CD14-positive monocyte (primary cell): Measurements from ENCODE around the gene PNKP. TPM values are rescaled to one million over a fixed set of nuclear protein-coding genes. Genes with fewer than 3 reads are reported as not detected.
A peak's percentile ranks its signal among the peaks of the same experiment; 100 is the strongest.

Experiments
- DNase-seq, 3 donors: peaks; one replicate each; pipeline ENCODE4 v3.0.0-alpha.2; 2011 to 2022
- H2AFZ ChIP-seq: 2 replicates; pipeline ENCODE4 v1.6.0; 2012; ENCODE audit warnings: mild to moderate bottlenecking, low read depth, low read length, inconsistent platforms; ENCODE audit not compliant: insufficient read depth, poor library complexity, severe bottlenecking
- H3K27ac ChIP-seq, 2 donors: 1 replicate in 1 of 2; 2 replicates in 1 of 2; pipeline ENCODE4 v1.5.1; 2012 to 2013; ENCODE audit warnings: low read length in 2 of 2, control low read depth in 1 of 2, inconsistent platforms in 1 of 2, low read depth in 1 of 2, mild to moderate bottlenecking in 1 of 2
- H3K27me3 ChIP-seq, 2 donors: one replicate each; pipeline versions ENCODE4 v1.6.0 to v1.6.1; 2011 to 2013; ENCODE audit warnings: low read length in 2 of 2; ENCODE audit not compliant: control insufficient read depth in 2 of 2, insufficient read depth in 2 of 2
- H3K36me3 ChIP-seq, 2 donors: replicated peaks in 1 of 2; 1 replicate in 1 of 2; 2 replicates in 1 of 2; pipeline versions ENCODE4 v1.5.1 to v1.6.1; 2012 to 2013; ENCODE audit warnings: low read length in 2 of 2, control low read depth in 1 of 2, inconsistent platforms in 1 of 2, mild to moderate bottlenecking in 1 of 2; ENCODE audit not compliant: insufficient read depth in 2 of 2, control insufficient read depth in 1 of 2
- H3K4me1 ChIP-seq, 2 donors: 1 replicate in 1 of 2; 2 replicates in 1 of 2; pipeline versions ENCODE4 v1.5.1 to v1.6.1; 2012 to 2013; ENCODE audit warnings: low read length in 2 of 2, control low read depth in 1 of 2, inconsistent platforms in 1 of 2, mild to moderate bottlenecking in 1 of 2, moderate library complexity in 1 of 2; ENCODE audit not compliant: insufficient read depth in 2 of 2, control insufficient read depth in 1 of 2
- H3K4me2 ChIP-seq: replicated peaks from 2 replicates; pipeline ENCODE3; 2012; ENCODE audit warnings: low read length, moderate library complexity, mild to moderate bottlenecking; ENCODE audit not compliant: poor library complexity, severe bottlenecking; ENCODE audit errors: extremely low read depth
- H3K4me3 ChIP-seq, 3 experiments: fragments of 200-600 bp in 1 of 3; sonication (generic) in 1 of 3; replicated peaks in 1 of 3; 1 replicate in 2 of 3; 2 replicates in 1 of 3; pipeline ENCODE4 v1.5.1; 2011 to 2013; ENCODE audit warnings: low read length in 3 of 3, mild to moderate bottlenecking in 3 of 3, control low read depth in 2 of 3, low read depth in 2 of 3, inconsistent platforms in 1 of 3, moderate library complexity in 1 of 3
- H3K79me2 ChIP-seq: 2 replicates; pipeline ENCODE4 v1.6.0; 2012; ENCODE audit warnings: mild to moderate bottlenecking, control low read depth, inconsistent platforms, low read length, moderate library complexity; ENCODE audit not compliant: insufficient read depth
- H3K9ac ChIP-seq: 2 replicates; pipeline ENCODE4 v1.6.0; 2017; ENCODE audit warnings: low read length, mild to moderate bottlenecking; ENCODE audit not compliant: insufficient read depth, poor library complexity, severe bottlenecking
- H3K9me3 ChIP-seq, 2 donors: replicated peaks in 1 of 2; 1 replicate in 1 of 2; 2 replicates in 1 of 2; pipeline versions ENCODE4 v1.5.1 to v1.6.1; 2012 to 2013; ENCODE audit warnings: low read length in 2 of 2, control low read depth in 1 of 2; ENCODE audit not compliant: control insufficient read depth in 1 of 2, insufficient read depth in 1 of 2
- H4K20me1 ChIP-seq: 2 replicates; pipeline ENCODE4 v1.6.0; 2012; ENCODE audit warnings: mild to moderate bottlenecking, low read length, control low read depth, moderate library complexity; ENCODE audit not compliant: insufficient read depth
- H3K27ac Mint-ChIP-seq, 7 donors: one replicate each; pipeline ENCODE4 v1.8.0; 2020; ENCODE audit warnings: mild to moderate bottlenecking in 7 of 7, mixed read lengths in 7 of 7, moderate library complexity in 6 of 7, inconsistent platforms in 2 of 7
- H3K27me3 Mint-ChIP-seq, 3 donors: one replicate each; pipeline ENCODE4 v1.8.0; 2021 to 2022; ENCODE audit warnings: low read depth in 3 of 3, mild to moderate bottlenecking in 3 of 3, mixed read lengths in 3 of 3, moderate library complexity in 3 of 3, inconsistent platforms in 1 of 3
- H3K36me3 Mint-ChIP-seq, 2 donors: one replicate each; pipeline ENCODE4 v1.8.0; 2020; ENCODE audit warnings: mixed read lengths in 2 of 2, inconsistent platforms in 1 of 2, mild to moderate bottlenecking in 1 of 2
- H3K4me1 Mint-ChIP-seq: one replicate; pipeline ENCODE4 v1.8.0; 2020; ENCODE audit warnings: mild to moderate bottlenecking, mixed read lengths
- H3K4me3 Mint-ChIP-seq, 2 donors: one replicate each; pipeline ENCODE4 v1.8.0; 2020; ENCODE audit warnings: mild to moderate bottlenecking in 2 of 2, mixed read lengths in 2 of 2, moderate library complexity in 1 of 2
- H3K9me3 Mint-ChIP-seq, 7 donors: one replicate each; pipeline ENCODE4 v1.8.0; 2020 to 2022; ENCODE audit warnings: mixed read lengths in 7 of 7, mild to moderate bottlenecking in 6 of 7, moderate library complexity in 6 of 7, inconsistent platforms in 2 of 7
- WGBS: methylation state at CpG from one replicate; pipeline ENCODE4 v1.1.5; 2013; ENCODE audit warnings: missing lambda C conversion rate; ENCODE audit not compliant: insufficient coverage; 5-methylcytosine and 5-hydroxymethylcytosine counted together
- intact Hi-C, 2 donors: fragments of 100-400 bp; cut with micrococcal nuclease; formaldehyde crosslinking; loops; one replicate each; pipeline versions ENCODE4 v1.15.0 to v1.15.1; 2023
- polyA plus RNA-seq, 3 donors: library from polyadenylated mRNA; depleted of rRNA in 1 of 3; unstranded in 2 of 3; stranded (reverse) in 1 of 3; fragments of 300-500 nt in 2 of 3; fragments of >200 nt in 1 of 3; fragmentation: Illumina TruSeq in 2 of 3; gene quantifications; 1 replicate in 2 of 3; 2 replicates in 1 of 3; pipeline ENCODE4 v1.2.3, GENCODE V29; 2012 to 2021
- TF ChIP-seq, protein P1 (sequence below): fragments of 200-600 bp; IDR thresholded peaks from one replicate; pipeline ENCODE4 v1.8.0; 2022; ENCODE audit warnings: antibody characterized with exemption, mild to moderate bottlenecking

PNKP gene
- polyA plus RNA-seq, 3 donors, result 23.0 to 88.6 (median 30.2) TPM

GRCh38 chr19:49878744-49879070 is 11.3 kb upstream of the PNKP start:
- H2AFZ ChIP-seq, result no peak overlapping the region
- 90% methylated on average over 5 of the region's 9 CpGs for WGBS
- Mint-ChIP-seq H3K4me3 (no peak overlapping the region), H3K9me3 (peaks cover 0 to 3% (median 0%) of the 10 kb centered on the region in 7 donors), H3K4me1 (peaks cover 25% of the 10 kb centered on the region), H3K27me3 (peaks cover 0 to 4% (median 0%) of the 10 kb centered on the region in 3 donors), H3K27ac (peak overlapping the region in 3 of 7 donors; percentile 21 to 75 (median 40)), H3K36me3 (peaks cover 53 to 56% of the 10 kb centered on the region in 2 donors)
- no peaks in the 10 kb centered on the region for H3K9me3 ChIP-seq
- peaks cover 36% of the 10 kb centered on the region for H3K79me2 ChIP-seq
- peaks cover 41% of the 10 kb centered on the region for H4K20me1 ChIP-seq
- TF ChIP-seq, protein P1, sequence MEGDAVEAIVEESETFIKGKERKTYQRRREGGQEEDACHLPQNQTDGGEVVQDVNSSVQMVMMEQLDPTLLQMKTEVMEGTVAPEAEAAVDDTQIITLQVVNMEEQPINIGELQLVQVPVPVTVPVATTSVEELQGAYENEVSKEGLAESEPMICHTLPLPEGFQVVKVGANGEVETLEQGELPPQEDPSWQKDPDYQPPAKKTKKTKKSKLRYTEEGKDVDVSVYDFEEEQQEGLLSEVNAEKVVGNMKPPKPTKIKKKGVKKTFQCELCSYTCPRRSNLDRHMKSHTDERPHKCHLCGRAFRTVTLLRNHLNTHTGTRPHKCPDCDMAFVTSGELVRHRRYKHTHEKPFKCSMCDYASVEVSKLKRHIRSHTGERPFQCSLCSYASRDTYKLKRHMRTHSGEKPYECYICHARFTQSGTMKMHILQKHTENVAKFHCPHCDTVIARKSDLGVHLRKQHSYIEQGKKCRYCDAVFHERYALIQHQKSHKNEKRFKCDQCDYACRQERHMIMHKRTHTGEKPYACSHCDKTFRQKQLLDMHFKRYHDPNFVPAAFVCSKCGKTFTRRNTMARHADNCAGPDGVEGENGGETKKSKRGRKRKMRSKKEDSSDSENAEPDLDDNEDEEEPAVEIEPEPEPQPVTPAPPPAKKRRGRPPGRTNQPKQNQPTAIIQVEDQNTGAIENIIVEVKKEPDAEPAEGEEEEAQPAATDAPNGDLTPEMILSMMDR, result no peak
- peak overlapping the region in 1 of 3 experiments; percentile 94 for H3K4me3 ChIP-seq
- H3K9ac ChIP-seq, result peak overlapping the region; percentile 89
- H3K4me2 ChIP-seq, result peak overlapping the region; percentile 98
- no peaks in the 10 kb centered on the region for H3K27me3 ChIP-seq
- intact Hi-C loops, result loop anchor here in 1 of 2 donors (5.0 kb wide), 1 partner anchor 201 kb away; the partner anchor contains the start of gene PRMT1
- peaks cover 25 to 28% of the 10 kb centered on the region in 2 donors for H3K4me1 ChIP-seq
- DNase-seq, result no peak
- peaks cover 38 to 44% of the 10 kb centered on the region in 2 donors for H3K36me3 ChIP-seq
- H3K27ac ChIP-seq, result peak overlapping the region in 1 of 2 donors; percentile 95

DNA sequence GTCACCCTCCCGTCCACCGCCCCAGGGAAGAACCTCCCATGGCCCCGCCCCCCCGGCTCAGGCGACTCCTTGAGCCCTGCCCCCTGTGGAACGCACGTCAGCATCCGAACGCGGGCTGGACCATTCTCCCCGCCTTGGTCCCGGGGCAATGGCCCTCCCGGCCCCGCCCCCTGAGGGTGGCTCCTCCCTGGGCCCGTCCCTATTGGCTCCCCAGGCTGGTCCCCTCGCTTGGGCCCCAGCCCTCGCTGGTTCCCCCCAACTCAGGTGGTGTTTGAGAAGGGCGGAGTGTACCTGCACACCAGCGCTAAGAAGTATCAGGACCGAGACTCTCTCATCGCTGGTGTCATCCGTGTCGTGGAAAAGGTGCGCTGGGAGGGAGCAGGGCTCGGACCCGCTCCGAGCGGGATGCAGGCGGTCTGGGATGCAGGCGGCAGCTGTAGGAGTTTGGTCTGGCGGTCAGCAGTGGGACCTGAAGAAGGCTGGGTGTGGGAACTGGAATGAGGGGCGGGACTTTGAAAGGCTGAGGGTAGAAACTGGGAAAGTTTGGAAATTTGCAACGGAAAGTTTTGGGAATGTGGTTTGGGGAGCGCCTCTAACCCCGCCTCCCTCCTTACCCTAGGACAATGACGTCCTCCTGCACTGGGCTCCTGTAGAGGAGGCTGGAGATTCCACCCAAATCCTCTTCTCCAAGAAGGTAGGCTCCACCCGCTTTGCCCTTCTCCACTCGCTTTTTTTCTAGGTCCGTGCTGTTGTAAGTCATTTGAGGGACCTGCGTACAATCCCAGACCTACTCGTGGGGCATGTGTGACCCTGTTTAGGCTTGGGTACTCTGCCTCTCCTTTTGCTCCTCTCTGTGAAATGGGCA is 10.7 kb upstream of the PNKP start:
- H3K4me2 ChIP-seq, result peak overlapping the region; percentile 98
- H3K79me2 ChIP-seq, result peaks cover 37% of the 10 kb centered on the region
- WGBS, result 5% methylated on average over 31 of the region's 41 CpGs
- H2AFZ ChIP-seq, result peak overlapping the region; percentile 87
- H3K9ac ChIP-seq, result peak overlapping the region; percentile 89
- TF ChIP-seq, protein P1, result no peak
- peak overlapping the region; percentile 60 to 94 (median 88) for H3K4me3 ChIP-seq
- Mint-ChIP-seq H3K4me1 (peaks cover 25% of the 10 kb centered on the region), H3K9me3 (peaks cover 0 to 3% (median 0%) of the 10 kb centered on the region in 7 donors), H3K36me3 (peaks cover 47 to 56% of the 10 kb centered on the region in 2 donors), H3K27me3 (peaks cover 0 to 2% (median 0%) of the 10 kb centered on the region in 3 donors), H3K4me3 (no peak overlapping the region), H3K27ac (no peak overlapping the region)
- no peaks in the 10 kb centered on the region for H3K27me3 ChIP-seq
- H3K27ac ChIP-seq, result peak overlapping the region; percentile 90 to 95
- intact Hi-C loops, result loop anchor here (2.0 to 5.0 kb wide), 5 partner anchors 51 to 237 kb away; partner anchors contain the start of genes ATF5 (in 1 of the 2), FUZ (in 1 of the 2), NUP62 (in 1 of the 2) and PRMT1 (in 1 of the 2)
- peaks cover 39% of the 10 kb centered on the region for H4K20me1 ChIP-seq
- H3K4me1 ChIP-seq, result peaks cover 25 to 28% of the 10 kb centered on the region in 2 donors
- H3K36me3 ChIP-seq, result peaks cover 32 to 38% of the 10 kb centered on the region in 2 donors
- H3K9me3 ChIP-seq, result no peaks in the 10 kb centered on the region
- DNase-seq, result peak; percentile 95 to 98 (median 97)
